ENCODE measurements around the gene TACO1. TPM values are rescaled to one million over a fixed set of nuclear protein-coding genes. Genes with fewer than 3 reads are reported as not detected.

TACO1 gene
- total RNA-seq, 2 donors from 2014 or later: 11.0 to 11.8 TPM

GRCh38 chr17:63610854-63611253 lies 10.2 kb downstream of the TACO1 start:
- H3K36me3 Mint-ChIP-seq (ENCODE audit: low read depth): peaks cover 7% of the 10 kb centered on the region
- H3K27me3 Mint-ChIP-seq: no peaks in the 10 kb centered on the region
- H3K4me3 Mint-ChIP-seq: peak overlapping the region; percentile 77
- DNase-seq: no peak
- no peaks in the 10 kb centered on the region for H3K9me3 ChIP-seq (ENCODE audit: control insufficient read depth, low read length, poor library complexity, severe bottlenecking)
- no peak for ATAC-seq
- peak overlapping the region; percentile 91 for H3K27ac Mint-ChIP-seq
- H3K4me1 Mint-ChIP-seq: peaks cover 27% of the 10 kb centered on the region

- peaks cover 5% of the 10 kb centered on the region for H3K36me3 Mint-ChIP-seq (ENCODE audit: low read depth)
- H3K4me1 Mint-ChIP-seq: peaks cover 27% of the 10 kb centered on the region
- peak overlapping the region; percentile 91 for H3K27ac Mint-ChIP-seq
- H3K27me3 Mint-ChIP-seq: no peaks in the 10 kb centered on the region
- no peaks in the 10 kb centered on the region for H3K9me3 ChIP-seq (ENCODE audit: control insufficient read depth, low read length, poor library complexity, severe bottlenecking)
- DNase-seq (no peak), ATAC-seq (peak; percentile 62)
- peak overlapping the region; percentile 77 for H3K4me3 Mint-ChIP-seq
Measured at GRCh38 chr17:63611354-63611753, 10.7 kb downstream of the TACO1 start.

GRCh38 chr17:63613663-63614062 lies 13.0 kb downstream of the TACO1 start:
- no peak overlapping the region for H3K4me3 Mint-ChIP-seq
- H3K4me1 Mint-ChIP-seq: peaks cover 35% of the 10 kb centered on the region
- H3K9me3 ChIP-seq (ENCODE audit: control insufficient read depth, low read length, poor library complexity, severe bottlenecking): no peaks in the 10 kb centered on the region
- H3K27ac Mint-ChIP-seq: peak overlapping the region; percentile 70
- DNase-seq: no peak
- H3K36me3 Mint-ChIP-seq (ENCODE audit: low read depth): no peaks in the 10 kb centered on the region
- no peaks in the 10 kb centered on the region for H3K27me3 Mint-ChIP-seq
- ATAC-seq: no peak

- no peaks in the 10 kb centered on the region for H3K9me3 ChIP-seq (ENCODE audit: control insufficient read depth, low read length, poor library complexity, severe bottlenecking)
- peaks cover 29% of the 10 kb centered on the region for H3K4me1 Mint-ChIP-seq
- H3K27me3 Mint-ChIP-seq: no peaks in the 10 kb centered on the region
- ATAC-seq (no peak), DNase-seq (no peak)
- peak overlapping the region; percentile 97 for H3K4me3 Mint-ChIP-seq
- peaks cover 2% of the 10 kb centered on the region for H3K36me3 Mint-ChIP-seq (ENCODE audit: low read depth)
- peak overlapping the region; percentile 82 for H3K27ac Mint-ChIP-seq
Measured at GRCh38 chr17:63621229-63621683, 20.6 kb downstream of the TACO1 start.

GRCh38 chr17:63621684-63622573 lies 21.2 kb downstream of the TACO1 start, which contains the start of gene MAP3K3:
Gene MAP3K3 (plus strand): TSS chr17:63622417. CDS start chr17:63622760, 343 bp downstream.
- ATAC-seq: peak; percentile 92
- Mint-ChIP-seq H3K27me3 (no peaks in the 10 kb centered on the region), H3K27ac (peak within 1 kb of the TSS; percentile 86), H3K4me1 (peaks cover 35% of the 10 kb centered on the region), H3K4me3 (peak within 1 kb of the TSS; percentile 97), H3K36me3 (ENCODE audit: low read depth) (peaks cover 2% of the 10 kb centered on the region)
- H3K9me3 ChIP-seq (ENCODE audit: control insufficient read depth, low read length, poor library complexity, severe bottlenecking): no peaks in the 10 kb centered on the region
- peak; percentile 89 to 97 (median 91) for DNase-seq

GRCh38 chr17:63622574-63623390 lies 22.1 kb downstream of the TACO1 start:
- Mint-ChIP-seq H3K27ac (peak overlapping the region; percentile 86), H3K27me3 (no peaks in the 10 kb centered on the region), H3K4me1 (peaks cover 36% of the 10 kb centered on the region), H3K36me3 (ENCODE audit: low read depth) (peaks cover 2% of the 10 kb centered on the region), H3K4me3 (peak overlapping the region; percentile 97)
- DNase-seq: peak; percentile 44 to 56 (median 48)
- ATAC-seq: peak; percentile 35
- H3K9me3 ChIP-seq (ENCODE audit: control insufficient read depth, low read length, poor library complexity, severe bottlenecking): no peaks in the 10 kb centered on the region

GRCh38 chr17:63623786-63624530 lies 23.3 kb downstream of the TACO1 start:
- H3K27ac Mint-ChIP-seq: no peak overlapping the region
- DNase-seq: no peak
- peaks cover 34% of the 10 kb centered on the region for H3K4me1 Mint-ChIP-seq
- peak overlapping the region; percentile 97 for H3K4me3 Mint-ChIP-seq
- peaks cover 2% of the 10 kb centered on the region for H3K36me3 Mint-ChIP-seq (ENCODE audit: low read depth)
- ATAC-seq: no peak
- H3K9me3 ChIP-seq (ENCODE audit: control insufficient read depth, low read length, poor library complexity, severe bottlenecking): no peaks in the 10 kb centered on the region
- H3K27me3 Mint-ChIP-seq: no peaks in the 10 kb centered on the region

GRCh38 chr17:63624531-63624880 lies 23.8 kb downstream of the TACO1 start:
- no peaks in the 10 kb centered on the region for H3K9me3 ChIP-seq (ENCODE audit: control insufficient read depth, low read length, poor library complexity, severe bottlenecking)
- Mint-ChIP-seq H3K4me3 (peak overlapping the region; percentile 36), H3K27ac (no peak overlapping the region), H3K4me1 (peaks cover 34% of the 10 kb centered on the region), H3K36me3 (ENCODE audit: low read depth) (peaks cover 2% of the 10 kb centered on the region), H3K27me3 (no peaks in the 10 kb centered on the region)
- ATAC-seq (no peak), DNase-seq (no peak)

- H3K9me3 ChIP-seq (ENCODE audit: control insufficient read depth, low read length, poor library complexity, severe bottlenecking): no peaks in the 10 kb centered on the region
- H3K4me3 Mint-ChIP-seq: peak overlapping the region; percentile 52
- H3K36me3 Mint-ChIP-seq (ENCODE audit: low read depth): peaks cover 2% of the 10 kb centered on the region
- H3K27me3 Mint-ChIP-seq: no peaks in the 10 kb centered on the region
- H3K27ac Mint-ChIP-seq: peak overlapping the region; percentile 83
- DNase-seq (no peak), ATAC-seq (no peak)
- peaks cover 36% of the 10 kb centered on the region for H3K4me1 Mint-ChIP-seq
Measured at GRCh38 chr17:63626551-63627180, 26.0 kb downstream of the TACO1 start.

GRCh38 chr17:63629627-63630026 lies 28.9 kb downstream of the TACO1 start:
- DNase-seq (no peak), ATAC-seq (no peak)
- Mint-ChIP-seq H3K27ac (no peak overlapping the region), H3K4me1 (peaks cover 50% of the 10 kb centered on the region), H3K27me3 (no peaks in the 10 kb centered on the region), H3K36me3 (ENCODE audit: low read depth) (no peaks in the 10 kb centered on the region), H3K4me3 (no peak overlapping the region)
- H3K9me3 ChIP-seq (ENCODE audit: control insufficient read depth, low read length, poor library complexity, severe bottlenecking): no peaks in the 10 kb centered on the region

GRCh38 chr17:63631062-63631461 lies 30.4 kb downstream of the TACO1 start:
- no peaks in the 10 kb centered on the region for H3K9me3 ChIP-seq (ENCODE audit: control insufficient read depth, low read length, poor library complexity, severe bottlenecking)
- Mint-ChIP-seq H3K36me3 (ENCODE audit: low read depth) (peaks cover 5% of the 10 kb centered on the region), H3K27me3 (no peaks in the 10 kb centered on the region), H3K4me1 (peaks cover 45% of the 10 kb centered on the region), H3K27ac (no peak overlapping the region), H3K4me3 (no peak overlapping the region)
- ATAC-seq (no peak), DNase-seq (no peak)

- no peaks in the 10 kb centered on the region for H3K27me3 Mint-ChIP-seq
- H3K36me3 Mint-ChIP-seq (ENCODE audit: low read depth): peaks cover 9% of the 10 kb centered on the region
- no peak overlapping the region for H3K27ac Mint-ChIP-seq
- DNase-seq (no peak), ATAC-seq (no peak)
- H3K9me3 ChIP-seq (ENCODE audit: control insufficient read depth, low read length, poor library complexity, severe bottlenecking): no peaks in the 10 kb centered on the region
- H3K4me3 Mint-ChIP-seq: no peak overlapping the region
- H3K4me1 Mint-ChIP-seq: peaks cover 47% of the 10 kb centered on the region
Measured at GRCh38 chr17:63631626-63632025, 30.9 kb downstream of the TACO1 start.

Measured in T-helper 17 cell (primary cell).